8988T (cell line): ENCODE results near the gene TLE2.

ENCODE experiments used
- DNase-seq: peaks from one replicate; pipeline ENCODE4 v3.0.0; 2011

TLE2 gene

GRCh38 chr19:3029065-3029923, at the start of gene TLE2:
TSS of gene TLE2 (minus strand) at chr19:3029280. CDS start at chr19:3028904, 376 bp downstream.
- no peak for DNase-seq

GRCh38 chr19:3075605-3076431, 46.7 kb upstream of the TLE2 start:
- DNase-seq: peak; percentile 41

GRCh38 chr19:3073931-3074595, 45.0 kb upstream of the TLE2 start:
- DNase-seq: no peak

- peak; percentile 13 for DNase-seq
Measured at GRCh38 chr19:3073159-3073563, 44.1 kb upstream of the TLE2 start.

GRCh38 chr19:3071768-3072167, 42.7 kb upstream of the TLE2 start:
- no peak for DNase-seq

- DNase-seq: no peak
Measured at GRCh38 chr19:3068071-3068470, 39.0 kb upstream of the TLE2 start.

GRCh38 chr19:3067563-3067962, 38.5 kb upstream of the TLE2 start:
- no peak for DNase-seq

- DNase-seq: no peak
Measured at GRCh38 chr19:3066482-3067049, 37.5 kb upstream of the TLE2 start.

- no peak for DNase-seq
Measured at GRCh38 chr19:3065675-3066357, 36.7 kb upstream of the TLE2 start.

GRCh38 chr19:3064011-3064330, 34.9 kb upstream of the TLE2 start:
- DNase-seq: no peak

- DNase-seq: peak; percentile 69
Measured at GRCh38 chr19:3062165-3063105, 33.4 kb upstream of the TLE2 start, which contains the start of gene TLE5. TSS of gene TLE5 (minus strand) at chr19:3062495. CDS start at chr19:3062200, 295 bp downstream.

- DNase-seq: no peak
Measured at GRCh38 chr19:3061182-3062161, 32.4 kb upstream of the TLE2 start.

GRCh38 chr19:3060857-3061181, 31.7 kb upstream of the TLE2 start:
- no peak for DNase-seq

GRCh38 chr19:3059653-3060052, 30.6 kb upstream of the TLE2 start:
- DNase-seq: no peak

- DNase-seq: no peak
Measured at GRCh38 chr19:3058821-3059314, 29.8 kb upstream of the TLE2 start.

- no peak for DNase-seq
Measured at GRCh38 chr19:3058009-3058820, 29.1 kb upstream of the TLE2 start.

- no peak for DNase-seq
Measured at GRCh38 chr19:3057275-3057714, 28.2 kb upstream of the TLE2 start.

- DNase-seq: no peak
Measured at GRCh38 chr19:3056417-3057088, 27.5 kb upstream of the TLE2 start.
